ENCODE data around the gene HMX1. TPM values are rescaled to one million over a fixed set of nuclear protein-coding genes. Genes with fewer than 3 reads are reported as not detected.
A peak's percentile ranks its signal among the peaks of the same experiment; 100 is the strongest.

The HMX1 gene
- total RNA-seq, 1 experiment from 2014 or later = 0.20 TPM

DNA sequence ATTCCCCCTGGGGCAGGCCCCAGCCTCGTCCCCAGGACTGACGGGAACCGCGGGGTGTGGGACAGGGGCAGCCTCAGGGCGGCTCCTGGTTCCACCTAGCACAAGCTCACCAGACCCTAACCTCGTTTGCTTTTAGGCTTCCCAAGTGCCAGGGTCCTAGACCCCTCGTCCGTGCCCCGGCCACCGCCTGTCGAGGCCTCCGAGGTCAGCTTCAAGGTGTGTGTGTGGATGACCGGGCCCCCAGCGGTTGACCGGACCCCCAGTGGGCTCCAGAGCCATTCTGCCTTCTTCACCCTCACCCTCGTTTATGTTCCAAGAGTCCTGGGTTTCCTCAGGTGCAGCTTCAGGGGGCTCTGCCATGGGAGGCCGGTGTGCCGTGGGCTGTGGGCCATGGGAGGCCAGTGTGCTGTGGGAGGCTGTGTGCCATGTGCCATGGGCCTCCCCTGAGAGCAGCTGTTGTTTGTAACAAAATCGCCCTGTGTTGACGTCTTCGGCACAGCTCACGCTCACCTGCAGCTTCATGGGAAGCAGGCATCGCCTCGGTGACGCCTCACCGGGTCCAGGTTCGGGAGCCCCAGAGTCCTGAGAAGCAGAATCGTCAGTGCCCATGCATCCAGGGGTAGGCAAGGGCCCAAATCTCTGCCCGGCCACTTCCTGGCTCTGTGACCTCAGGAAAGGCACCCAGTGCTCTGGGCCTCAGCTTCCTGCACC, 43.0 kb upstream of the HMX1 start:
- BruUV-seq (replicated peaks) = no TSS peak
- CTCF ChIA-PET = no interaction called here
- no peaks in the 10 kb centered on the region for H3K36me3 Mint-ChIP-seq (ENCODE audit: insufficient read depth, unreplicated experiment)
- no peaks in the 10 kb centered on the region for H3K9me3 Mint-ChIP-seq (ENCODE audit: unreplicated experiment)
- H3K27me3 ChIP-seq (replicated peaks; ENCODE audit: control insufficient read depth, insufficient read depth, low read length) = no peaks in the 10 kb centered on the region
- POLR2A ChIA-PET = no interaction called here
- H3K4me3 Mint-ChIP-seq (ENCODE audit: unreplicated experiment) = no peak overlapping the region
- no peak overlapping the region for H3K27ac Mint-ChIP-seq (ENCODE audit: unreplicated experiment)
- H3K36me3 ChIP-seq (ENCODE audit: control insufficient read depth, insufficient read depth, low read length) = no peaks in the 10 kb centered on the region
- no peaks in the 10 kb centered on the region for H3K4me1 ChIP-seq
- H3K4me3 ChIP-seq (ENCODE audit: low read depth, low read length) = no peak overlapping the region
- H3K27me3 Mint-ChIP-seq (ENCODE audit: insufficient read depth, unreplicated experiment) = peaks cover 13% of the 10 kb centered on the region
- intact Hi-C loops (cut with micrococcal nuclease; ENCODE audit: unreplicated experiment) = loop anchor here (10.0 kb wide), 1 partner anchor 310 kb away; no protein-coding TSS in a partner anchor
- peak in 1 of 2 experiments; percentile 20 for DNase-seq
- no peaks in the 10 kb centered on the region for H3K4me1 Mint-ChIP-seq (ENCODE audit: low read depth, unreplicated experiment)
- TF ChIP-seq, protein P1, sequence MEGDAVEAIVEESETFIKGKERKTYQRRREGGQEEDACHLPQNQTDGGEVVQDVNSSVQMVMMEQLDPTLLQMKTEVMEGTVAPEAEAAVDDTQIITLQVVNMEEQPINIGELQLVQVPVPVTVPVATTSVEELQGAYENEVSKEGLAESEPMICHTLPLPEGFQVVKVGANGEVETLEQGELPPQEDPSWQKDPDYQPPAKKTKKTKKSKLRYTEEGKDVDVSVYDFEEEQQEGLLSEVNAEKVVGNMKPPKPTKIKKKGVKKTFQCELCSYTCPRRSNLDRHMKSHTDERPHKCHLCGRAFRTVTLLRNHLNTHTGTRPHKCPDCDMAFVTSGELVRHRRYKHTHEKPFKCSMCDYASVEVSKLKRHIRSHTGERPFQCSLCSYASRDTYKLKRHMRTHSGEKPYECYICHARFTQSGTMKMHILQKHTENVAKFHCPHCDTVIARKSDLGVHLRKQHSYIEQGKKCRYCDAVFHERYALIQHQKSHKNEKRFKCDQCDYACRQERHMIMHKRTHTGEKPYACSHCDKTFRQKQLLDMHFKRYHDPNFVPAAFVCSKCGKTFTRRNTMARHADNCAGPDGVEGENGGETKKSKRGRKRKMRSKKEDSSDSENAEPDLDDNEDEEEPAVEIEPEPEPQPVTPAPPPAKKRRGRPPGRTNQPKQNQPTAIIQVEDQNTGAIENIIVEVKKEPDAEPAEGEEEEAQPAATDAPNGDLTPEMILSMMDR (IDR thresholded peaks at IDR 0.05; ENCODE audit: insufficient read depth in 1 of 2, low read depth in 1 of 2, low read length in 1 of 2, severe bottlenecking in 1 of 2, unreplicated experiment in 1 of 2) = no peak
- H3K9me3 ChIP-seq = no peaks in the 10 kb centered on the region

- H3K4me3 Mint-ChIP-seq (ENCODE audit: unreplicated experiment) = no peak overlapping the region
- intact Hi-C loops (cut with micrococcal nuclease; ENCODE audit: unreplicated experiment) = loop anchor here (10.0 kb wide), 1 partner anchor 309 kb away; no protein-coding TSS in a partner anchor
- H3K36me3 Mint-ChIP-seq (ENCODE audit: insufficient read depth, unreplicated experiment) = no peaks in the 10 kb centered on the region
- H3K9me3 Mint-ChIP-seq (ENCODE audit: unreplicated experiment) = no peaks in the 10 kb centered on the region
- no peaks in the 10 kb centered on the region for H3K4me1 Mint-ChIP-seq (ENCODE audit: low read depth, unreplicated experiment)
- Histone ChIP-seq H3K27me3 (replicated peaks; ENCODE audit: control insufficient read depth, insufficient read depth, low read length) (no peaks in the 10 kb centered on the region), H3K4me3 (ENCODE audit: low read depth, low read length) (no peak overlapping the region), H3K36me3 (ENCODE audit: control insufficient read depth, insufficient read depth, low read length) (no peaks in the 10 kb centered on the region), H3K9me3 (no peaks in the 10 kb centered on the region), H3K4me1 (no peaks in the 10 kb centered on the region)
- DNase-seq = peak in 1 of 2 experiments; percentile 17
- CTCF ChIA-PET = no interaction called here
- TF ChIP-seq, protein P1 (IDR thresholded peaks at IDR 0.05; ENCODE audit: insufficient read depth in 1 of 2, low read depth in 1 of 2, low read length in 1 of 2, severe bottlenecking in 1 of 2, unreplicated experiment in 1 of 2) = no peak
- no peak overlapping the region for H3K27ac Mint-ChIP-seq (ENCODE audit: unreplicated experiment)
- BruUV-seq (replicated peaks) = no TSS peak
- H3K27me3 Mint-ChIP-seq (ENCODE audit: insufficient read depth, unreplicated experiment) = peaks cover 10% of the 10 kb centered on the region
- POLR2A ChIA-PET = no interaction called here
Measured at GRCh38 chr4:8913858-8914460, 42.3 kb upstream of the HMX1 start.

GRCh38 chr4:8913121-8913857, 41.6 kb upstream of the HMX1 start:
- Mint-ChIP-seq H3K4me1 (ENCODE audit: low read depth, unreplicated experiment) (no peaks in the 10 kb centered on the region), H3K4me3 (ENCODE audit: unreplicated experiment) (no peak overlapping the region), H3K27ac (ENCODE audit: unreplicated experiment) (no peak overlapping the region), H3K36me3 (ENCODE audit: insufficient read depth, unreplicated experiment) (no peaks in the 10 kb centered on the region), H3K27me3 (ENCODE audit: insufficient read depth, unreplicated experiment) (peaks cover 11% of the 10 kb centered on the region), H3K9me3 (ENCODE audit: unreplicated experiment) (no peaks in the 10 kb centered on the region)
- intact Hi-C loops (cut with micrococcal nuclease; ENCODE audit: unreplicated experiment) = loop anchor here (10.0 kb wide), 1 partner anchor 308 kb away; no protein-coding TSS in a partner anchor
- Histone ChIP-seq H3K36me3 (ENCODE audit: control insufficient read depth, insufficient read depth, low read length) (no peaks in the 10 kb centered on the region), H3K27me3 (replicated peaks; ENCODE audit: control insufficient read depth, insufficient read depth, low read length) (no peaks in the 10 kb centered on the region), H3K4me1 (no peaks in the 10 kb centered on the region), H3K4me3 (ENCODE audit: low read depth, low read length) (no peak overlapping the region), H3K9me3 (no peaks in the 10 kb centered on the region)
- no TSS peak for BruUV-seq (replicated peaks)
- ChIA-PET POLR2A (no interaction called here), CTCF (no interaction called here)
- TF ChIP-seq, protein P1 (IDR thresholded peaks at IDR 0.05; ENCODE audit: insufficient read depth in 1 of 2, low read depth in 1 of 2, low read length in 1 of 2, severe bottlenecking in 1 of 2, unreplicated experiment in 1 of 2) = no peak
- peak in 1 of 2 experiments; percentile 15 for DNase-seq

Data from Caco-2 (cell line).